DND-41 (cell line): Measurements from ENCODE around the gene ADRA1B.

Source experiments
- ATAC-seq: fragments of 200-7000 bp; cut with Tn5 transposase; 3 replicates; pipeline ENCODE4 v1.9.1; 2021; ENCODE audit warnings: low read depth; ENCODE audit not compliant: insufficient read depth
- DNase-seq: peaks from one replicate; pipeline ENCODE4 v3.0.0-alpha.2; 2020
- H2AFZ ChIP-seq: 2 replicates; pipeline ENCODE4 v1.6.0; 2012; ENCODE audit warnings: low read depth, low read length
- H3K27ac ChIP-seq: 2 replicates; pipeline ENCODE4 v1.5.1; 2012; ENCODE audit warnings: low read length, inconsistent platforms
- H3K27me3 ChIP-seq: fragments of 200-600 bp; sonication (generic); 2 replicates; pipeline ENCODE4 v1.6.0; 2012; ENCODE audit warnings: low read length, mild to moderate bottlenecking, inconsistent platforms; ENCODE audit not compliant: insufficient read depth, poor library complexity
- H3K36me3 ChIP-seq: 2 replicates; pipeline ENCODE4 v1.5.1; 2012; ENCODE audit warnings: low read length, inconsistent platforms; ENCODE audit not compliant: insufficient read depth
- H3K4me1 ChIP-seq: 2 replicates; pipeline ENCODE4 v1.5.1; 2012; ENCODE audit warnings: mild to moderate bottlenecking, low read length; ENCODE audit not compliant: insufficient read depth
- H3K4me2 ChIP-seq: 2 replicates; pipeline ENCODE4 v1.6.0; 2012; ENCODE audit warnings: mild to moderate bottlenecking, moderate library complexity, low read length, inconsistent platforms; ENCODE audit not compliant: insufficient read depth
- H3K4me3 ChIP-seq, 2 experiments: fragments of 200-600 bp in 1 of 2; shearing (Covaris generic) in 1 of 2; 2 replicates each; pipeline ENCODE4 v1.5.1; 2012 to 2016; ENCODE audit warnings: inconsistent platforms in 2 of 2, low read length in 2 of 2, mild to moderate bottlenecking in 2 of 2, low read depth in 1 of 2, moderate library complexity in 1 of 2
- H3K79me2 ChIP-seq: 2 replicates; pipeline ENCODE4 v1.6.0; 2012; ENCODE audit warnings: low read length, inconsistent platforms; ENCODE audit not compliant: insufficient read depth
- H3K9ac ChIP-seq: 2 replicates; pipeline ENCODE4 v1.6.0; 2012; ENCODE audit warnings: low read depth, mild to moderate bottlenecking, inconsistent platforms, low read length, moderate library complexity
- H3K9me3 ChIP-seq: 2 replicates; pipeline ENCODE4 v1.5.1; 2012; ENCODE audit warnings: low read length, moderate library complexity, mild to moderate bottlenecking, inconsistent platforms; ENCODE audit not compliant: insufficient read depth, severe bottlenecking
- H4K20me1 ChIP-seq: 2 replicates; pipeline ENCODE4 v1.6.0; 2012; ENCODE audit warnings: low read length; ENCODE audit not compliant: insufficient read depth
- CTCF ChIP-seq: IDR thresholded peaks from 2 replicates; pipeline ENCODE4 v1.5.1; 2012; ENCODE audit warnings: borderline replicate concordance, low read length, moderate library complexity, mild to moderate bottlenecking; ENCODE audit not compliant: poor library complexity, severe bottlenecking; ENCODE audit errors: extremely low read depth
- EZH2 ChIP-seq: IDR thresholded peaks from 3 replicates; pipeline ENCODE4 v1.6.1; 2012; ENCODE audit warnings: borderline replicate concordance, low read depth, mild to moderate bottlenecking, moderate library complexity, low read length, inconsistent platforms; ENCODE audit not compliant: severe bottlenecking

ADRA1B gene

GRCh38 chr5:159899067-159900049 is 16.9 kb upstream of the ADRA1B start:
- Histone ChIP-seq H3K4me3 (no peak overlapping the region), H3K4me2 (no peak overlapping the region), H3K27me3 (no peaks in the 10 kb centered on the region), H3K9ac (no peak overlapping the region), H2AFZ (no peak overlapping the region), H3K9me3 (no peaks in the 10 kb centered on the region), H3K36me3 (no peaks in the 10 kb centered on the region), H3K27ac (no peak overlapping the region), H3K79me2 (no peaks in the 10 kb centered on the region), H4K20me1 (no peaks in the 10 kb centered on the region), H3K4me1 (no peaks in the 10 kb centered on the region)
- TF ChIP-seq EZH2 (no peak), CTCF (no peak)
- ATAC-seq: no peak
- DNase-seq: no peak

GRCh38 chr5:159901308-159901707 is 15.0 kb upstream of the ADRA1B start:
- Histone ChIP-seq H3K9me3 (no peaks in the 10 kb centered on the region), H3K36me3 (no peaks in the 10 kb centered on the region), H3K27me3 (no peaks in the 10 kb centered on the region), H3K27ac (no peak overlapping the region), H3K4me3 (no peak overlapping the region), H3K9ac (no peak overlapping the region), H2AFZ (no peak overlapping the region), H3K79me2 (no peaks in the 10 kb centered on the region), H4K20me1 (no peaks in the 10 kb centered on the region), H3K4me1 (no peaks in the 10 kb centered on the region), H3K4me2 (no peak overlapping the region)
- ATAC-seq (no peak), DNase-seq (no peak)
- TF ChIP-seq EZH2: no peak

GRCh38 chr5:159901772-159902171 is 14.5 kb upstream of the ADRA1B start:
- TF ChIP-seq EZH2 (no peak), CTCF (no peak)
- no peak overlapping the region for H2AFZ ChIP-seq
- no peak overlapping the region for H3K27ac ChIP-seq
- no peaks in the 10 kb centered on the region for H3K36me3 ChIP-seq
- H3K27me3 ChIP-seq: no peaks in the 10 kb centered on the region
- H3K4me1 ChIP-seq: no peaks in the 10 kb centered on the region
- H3K79me2 ChIP-seq: no peaks in the 10 kb centered on the region
- no peak overlapping the region for H3K4me2 ChIP-seq
- H3K9me3 ChIP-seq: no peaks in the 10 kb centered on the region
- no peak overlapping the region for H3K4me3 ChIP-seq
- H4K20me1 ChIP-seq: no peaks in the 10 kb centered on the region
- H3K9ac ChIP-seq: no peak overlapping the region
- no peak for ATAC-seq
- DNase-seq: no peak

- no peak overlapping the region for H3K4me2 ChIP-seq
- no peaks in the 10 kb centered on the region for H3K36me3 ChIP-seq
- H3K9ac ChIP-seq: no peak overlapping the region
- H3K4me1 ChIP-seq: no peaks in the 10 kb centered on the region
- H3K9me3 ChIP-seq: no peaks in the 10 kb centered on the region
- no peak overlapping the region for H3K27ac ChIP-seq
- no peaks in the 10 kb centered on the region for H4K20me1 ChIP-seq
- H3K4me3 ChIP-seq: no peak overlapping the region
- H2AFZ ChIP-seq: no peak overlapping the region
- H3K27me3 ChIP-seq: no peaks in the 10 kb centered on the region
- H3K79me2 ChIP-seq: no peaks in the 10 kb centered on the region
- no peak for TF ChIP-seq CTCF
- TF ChIP-seq EZH2: no peak
- ATAC-seq: no peak
- no peak for DNase-seq
Observed at GRCh38 chr5:159902444-159903121, 13.7 kb upstream of the ADRA1B start.
